SKM-1 (cell line): ENCODE measurements around the gene METTL24.

Experiments used
- DNase-seq: peaks from one replicate; lab custom pipeline; 2025; ENCODE audit not compliant: unreplicated experiment; lab: John Stamatoyannopoulos, UW

METTL24 gene

DNA sequence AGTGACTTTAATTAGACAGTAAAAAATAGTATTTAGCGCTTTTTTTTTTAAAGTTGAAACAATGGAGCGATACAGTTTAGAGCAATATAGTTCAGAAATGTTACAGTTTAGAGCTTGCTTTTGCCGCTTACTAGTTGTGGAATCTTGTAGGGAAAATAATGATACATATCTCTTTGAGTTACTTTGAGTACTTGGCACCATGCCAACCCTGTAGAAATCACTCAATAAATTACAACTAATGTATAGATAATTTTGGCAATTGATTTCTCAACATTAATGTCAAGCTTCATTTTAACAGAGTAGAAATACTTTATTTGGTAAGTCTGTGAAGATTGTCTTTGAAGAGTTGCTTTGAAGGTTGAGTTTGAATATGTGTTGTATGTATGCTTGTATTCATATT is 150.5 kb downstream of the METTL24 start:
- DNase-seq: no peak

DNA sequence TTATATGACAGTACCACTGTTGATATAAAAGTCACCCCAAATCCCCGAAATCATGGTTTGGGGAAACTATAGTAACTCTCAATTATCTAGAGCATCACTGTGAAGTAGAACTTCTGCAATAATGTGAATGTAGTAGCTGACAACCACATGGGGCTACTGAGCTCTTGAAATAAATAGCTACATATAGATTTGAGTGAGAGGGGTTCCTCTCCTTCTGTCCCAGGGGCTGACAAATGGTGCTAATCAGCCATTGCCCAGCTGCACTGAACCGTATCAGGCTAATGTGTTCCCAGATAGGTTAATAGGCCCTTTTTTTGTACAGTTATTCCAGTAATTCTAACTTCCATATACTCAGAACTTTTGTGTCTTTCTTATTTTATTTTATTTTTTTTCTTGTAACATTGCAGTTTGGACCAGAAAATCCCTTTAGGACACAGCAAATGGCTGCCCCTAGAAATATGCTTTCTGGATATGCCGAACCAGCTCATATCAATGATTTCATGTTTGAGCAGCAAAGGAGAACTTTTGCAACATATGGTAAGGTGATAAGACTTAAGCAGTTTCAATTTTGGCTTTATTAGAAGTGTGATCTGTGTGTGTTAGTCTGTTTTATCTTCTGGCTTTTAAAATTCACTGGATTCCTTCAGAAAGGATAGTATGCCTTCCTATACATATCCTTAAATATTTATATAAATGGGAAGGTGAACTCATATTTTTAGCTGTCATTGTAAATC is 156.8 kb downstream of the METTL24 start:
- DNase-seq: no peak

DNA sequence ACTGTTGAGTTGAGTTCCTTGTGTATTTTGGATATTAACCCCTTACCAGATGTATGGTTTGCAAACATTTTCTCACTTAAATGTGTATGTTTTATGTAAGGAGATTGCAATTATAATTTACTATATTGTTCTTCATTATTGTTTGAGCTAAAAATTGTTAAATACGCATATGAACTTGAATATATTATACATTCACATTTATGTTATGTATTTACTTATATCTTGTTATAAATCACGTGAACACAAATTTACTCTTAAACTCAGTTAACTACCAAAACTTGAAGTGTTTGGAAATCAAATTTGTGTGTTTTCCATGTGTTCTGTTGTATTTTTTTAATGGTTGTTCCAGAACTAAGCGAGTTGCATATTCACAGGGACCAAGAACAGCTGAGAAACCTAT is 159.6 kb downstream of the METTL24 start:
- DNase-seq: no peak

- DNase-seq: no peak
These were observed 161.3 kb downstream of the METTL24 start for GRCh38 chr6:110196874-110197273.

GRCh38 chr6:110195639-110196038 is 162.5 kb downstream of the METTL24 start:
- DNase-seq: no peak
